Heart left ventricle (tissue), 16 donors: ENCODE data around the gene TLCD1. TPM values are rescaled to one million over a fixed set of nuclear protein-coding genes. Genes with fewer than 3 reads are reported as not detected.
A peak's percentile ranks its signal among the peaks of the same experiment; 100 is the strongest.
"Not testable (repeated sequence)": the region's sequence is repeated elsewhere in the genome, so short reads cannot be mapped to it uniquely, and the experiment has no call there.

ENCODE experiments used
- ATAC-seq, 4 donors: fragments of 200-7000 bp; cut with Tn5 transposase; one replicate each; pipeline ENCODE4 v1.9.1; 2020 to 2022; ENCODE audit warnings: moderate library complexity in 4 of 4, mild to moderate bottlenecking in 3 of 4, moderate number of reproducible peaks in 1 of 4
- DNase-seq, 5 donors: peaks; one replicate each; pipeline ENCODE4 v3.0.0-alpha.2; 2020
- H3K27ac ChIP-seq, 12 donors: fragments of 200-600 bp; sonication (generic) in 4 of 12; one replicate each; pipeline versions ENCODE4 v1.5.0 to v1.8.0; 2016 to 2022; ENCODE audit warnings: mild to moderate bottlenecking in 2 of 12
- H3K27me3 ChIP-seq, 9 donors: fragments of 200-600 bp; sonication (generic) in 2 of 9; one replicate each; pipeline versions ENCODE4 v1.5.1 to v1.8.0; 2016 to 2022; ENCODE audit warnings: mild to moderate bottlenecking in 3 of 9
- H3K36me3 ChIP-seq, 9 donors: fragments of 200-600 bp; sonication (generic) in 2 of 9; one replicate each; pipeline versions ENCODE4 v1.5.0 to v1.8.0; 2018 to 2022; ENCODE audit warnings: mild to moderate bottlenecking in 2 of 9
- H3K4me1 ChIP-seq, 12 donors: fragments of 200-600 bp; sonication (generic) in 4 of 12; one replicate each; pipeline versions ENCODE4 v1.5.0 to v1.8.0; 2016 to 2022; ENCODE audit warnings: mild to moderate bottlenecking in 3 of 12
- H3K4me3 ChIP-seq, 12 donors: fragments of 200-600 bp; sonication (generic) in 4 of 12; one replicate each; pipeline versions ENCODE4 v1.5.0 to v1.8.0; 2017 to 2022; ENCODE audit warnings: mild to moderate bottlenecking in 9 of 12, moderate library complexity in 4 of 12
- H3K9me3 ChIP-seq, 12 donors: fragments of 200-600 bp; sonication (generic) in 4 of 12; one replicate each; pipeline versions ENCODE4 v1.5.0 to v1.8.0; 2016 to 2022; ENCODE audit warnings: mild to moderate bottlenecking in 1 of 12
- POLR2A ChIP-seq, 2 donors: fragments of 450-650 bp; IDR thresholded peaks; one replicate each; pipeline ENCODE4 v1.6.1; 2017; ENCODE audit warnings: antibody characterized with exemption in 2 of 2, mild to moderate bottlenecking in 2 of 2, moderate library complexity in 2 of 2
- WGBS, 4 donors: extraction: QIAGEN DNeasy Blood & Tissue Kit in 2 of 4; methylation state at CpG; one replicate each; pipeline versions ENCODE4 v1.1.5 to v1.1.7; 2013 to 2018; 5-methylcytosine and 5-hydroxymethylcytosine counted together
- intact Hi-C, 10 donors: fragments of 100-400 bp; cut with DNase I; formaldehyde crosslinking; loops; one replicate each; pipeline versions ENCODE4 v1.11.1 to v1.14.2; 2022
- polyA plus RNA-seq, 2 donors: library from polyadenylated mRNA; stranded (reverse); fragments of 200-250 nt; gene quantifications; one replicate each; pipeline ENCODE4 v1.2.3, GENCODE V29; 2013
- total RNA-seq, 9 donors: library from RNA; depleted of rRNA in 2 of 9; stranded (reverse); fragments of >200 nt in 2 of 9; fragmentation: NEBNext Ultra II Directional in 3 of 9; extraction: Animal tissue kit (Norgen Biotek cat#: 25700) in 3 of 9; gene quantifications; one replicate each; pipeline versions ENCODE4 v1.1.0 to v1.2.4, GENCODE V29; 2016 to 2023
- TF ChIP-seq, protein P1 (sequence below), 12 donors: fragments of 200-600 bp; sonication (generic) in 4 of 12; IDR thresholded peaks; one replicate each; pipeline versions ENCODE4 v1.5.0 to v1.8.0; 2018 to 2022; ENCODE audit warnings: antibody characterized with exemption in 12 of 12, mild to moderate bottlenecking in 5 of 12
- donor health status: ischemic (EF 13 %, LVEDD 7.1; RV severe dilation, severe dysfunction).
- donor health status: healthy with polysubstance abuse.
- donor health status: DM: no; HTN: yes; CAD: no.
- donor health status: DM: no; HTN: no; CAD: no.
- donor health status: ischemic (EF 25% LVEDD 6.9; RV normal size, moderate dysfunction).
- donor health status: ischemic (EF 25% LVEDD 5.7; RV mildly dilated, moderate dysfunction).
- donor health status: healthy.
- donor health status: DM: yes; HTN: yes; CAD: no.
- donor health status: ischemic (EF 35%, LVEDD 5.7; RV mildly dilated, moderate dysfunction).
- donor health status: nonischemic (EF 11% LVEDD 7.7; RV severe dilation, severe dysfunction).
- donor health status: DM: yes; HTN: yes; CAD: no.
- donor health status: PGD.
- donor health status: ischemic (EF 29% LVEDD 5.4; RV normal size, mild dysfunction).
- donor health status: nonischemic (EF 23%, LVEDD 6.1; RV moderate dilation, normal function).

TLCD1 gene
- total and polyA plus RNA-seq, 11 donors = 0.52 to 11.7 (median 1.8) TPM

DNA sequence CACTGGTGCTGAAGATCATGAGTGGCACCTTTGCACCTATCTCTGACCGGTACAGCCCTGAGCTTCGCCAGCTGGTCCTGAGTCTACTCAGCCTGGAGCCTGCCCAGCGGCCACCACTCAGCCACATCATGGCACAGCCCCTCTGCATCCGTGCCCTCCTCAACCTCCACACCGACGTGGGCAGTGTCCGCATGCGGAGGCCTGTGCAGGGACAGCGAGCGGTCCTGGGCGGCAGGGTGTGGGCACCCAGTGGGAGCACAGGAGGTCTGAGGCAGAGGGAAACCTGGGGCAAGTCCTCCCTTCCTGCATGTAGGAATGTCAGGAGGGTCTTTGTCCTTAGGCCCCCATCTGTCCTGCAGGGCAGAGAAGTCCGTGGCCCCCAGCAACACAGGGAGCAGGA is 11.3 kb upstream of the TLCD1 start:
- no peaks in the 10 kb centered on the region for H3K27me3 ChIP-seq
- no peaks in the 10 kb centered on the region for H3K36me3 ChIP-seq
- H3K9me3 ChIP-seq = no peaks in the 10 kb centered on the region
- no peak overlapping the region for H3K27ac ChIP-seq
- H3K4me1 ChIP-seq = peaks cover 0 to 8% (median 0%) of the 10 kb centered on the region in 12 donors
- intact Hi-C loops = no loop called here
- ATAC-seq (peak in 1 of 4 donors; percentile 12), DNase-seq (peak in 1 of 5 donors; percentile 24)
- 95 to 98% (median 96%) methylated on average over 6 to 12 of the region's 12 CpGs for WGBS, 4 donors
- no peak for TF ChIP-seq POLR2A (IDR thresholded peaks at IDR 0.05)
- TF ChIP-seq, protein P1, sequence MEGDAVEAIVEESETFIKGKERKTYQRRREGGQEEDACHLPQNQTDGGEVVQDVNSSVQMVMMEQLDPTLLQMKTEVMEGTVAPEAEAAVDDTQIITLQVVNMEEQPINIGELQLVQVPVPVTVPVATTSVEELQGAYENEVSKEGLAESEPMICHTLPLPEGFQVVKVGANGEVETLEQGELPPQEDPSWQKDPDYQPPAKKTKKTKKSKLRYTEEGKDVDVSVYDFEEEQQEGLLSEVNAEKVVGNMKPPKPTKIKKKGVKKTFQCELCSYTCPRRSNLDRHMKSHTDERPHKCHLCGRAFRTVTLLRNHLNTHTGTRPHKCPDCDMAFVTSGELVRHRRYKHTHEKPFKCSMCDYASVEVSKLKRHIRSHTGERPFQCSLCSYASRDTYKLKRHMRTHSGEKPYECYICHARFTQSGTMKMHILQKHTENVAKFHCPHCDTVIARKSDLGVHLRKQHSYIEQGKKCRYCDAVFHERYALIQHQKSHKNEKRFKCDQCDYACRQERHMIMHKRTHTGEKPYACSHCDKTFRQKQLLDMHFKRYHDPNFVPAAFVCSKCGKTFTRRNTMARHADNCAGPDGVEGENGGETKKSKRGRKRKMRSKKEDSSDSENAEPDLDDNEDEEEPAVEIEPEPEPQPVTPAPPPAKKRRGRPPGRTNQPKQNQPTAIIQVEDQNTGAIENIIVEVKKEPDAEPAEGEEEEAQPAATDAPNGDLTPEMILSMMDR (IDR thresholded peaks at IDR 0.05) = no peak
- no peak overlapping the region for H3K4me3 ChIP-seq

DNA sequence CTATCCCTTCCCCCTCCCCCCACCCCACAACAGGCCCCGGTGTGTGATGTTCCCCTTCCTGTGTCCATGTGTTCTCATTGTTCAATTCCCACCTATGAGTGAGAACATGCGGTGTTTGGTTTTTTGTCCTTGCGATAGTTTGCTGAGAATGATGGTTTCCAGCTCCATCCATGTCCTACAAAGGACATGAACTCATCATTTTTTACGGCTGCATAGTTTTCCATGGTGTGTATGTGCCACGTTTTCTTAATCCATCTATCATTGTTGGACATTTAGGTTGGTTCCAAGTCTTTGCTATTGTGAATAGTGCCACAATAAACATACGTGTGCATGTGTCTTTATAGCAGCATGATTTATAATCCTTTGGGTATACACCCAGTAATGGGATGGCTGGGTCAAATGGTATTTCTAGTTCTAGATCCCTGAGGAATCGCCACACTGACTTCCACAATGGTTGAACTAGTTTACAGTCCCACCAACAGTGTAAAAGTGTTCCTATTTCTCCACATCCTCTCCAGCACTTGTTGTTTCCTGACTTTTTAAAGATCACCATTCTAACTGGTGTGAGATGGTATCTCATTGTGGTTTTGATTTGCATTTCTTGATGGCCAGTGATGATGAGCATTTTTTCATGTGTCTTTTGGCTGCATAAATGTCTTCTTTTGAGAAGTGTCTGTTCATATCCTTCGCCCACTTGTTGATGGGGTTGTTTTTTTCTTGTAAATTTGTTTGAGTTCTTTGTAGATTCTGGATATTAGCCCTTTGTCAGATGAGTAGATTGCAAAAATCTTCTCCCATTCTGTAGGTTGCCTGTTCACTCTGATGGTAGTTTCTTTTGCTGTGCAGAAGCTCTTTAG is 10.1 kb upstream of the TLCD1 start:
- H3K27me3 ChIP-seq, ATAC-seq, H3K27ac ChIP-seq, H3K36me3 ChIP-seq, H3K9me3 ChIP-seq, H3K4me3 ChIP-seq, intact Hi-C loops, DNase-seq, H3K4me1 ChIP-seq: not testable (repeated sequence)
- 95 to 97% (median 95%) methylated on average over 5 to 8 of the region's 8 CpGs for WGBS, 4 donors

GRCh38 chr17:28735242-28735722 is 9.2 kb upstream of the TLCD1 start:
- ATAC-seq (no peak), DNase-seq (peak in 1 of 5 donors; percentile 23)
- intact Hi-C loops = no loop called here
- 81 to 91% (median 84%) methylated on average over 5 of the region's 5 CpGs for WGBS, 4 donors
- no peak overlapping the region for H3K27ac ChIP-seq
- H3K27me3 ChIP-seq = no peaks in the 10 kb centered on the region
- H3K4me3 ChIP-seq = no peak overlapping the region
- TF ChIP-seq, protein P1 (IDR thresholded peaks at IDR 0.05) = no peak
- TF ChIP-seq POLR2A (IDR thresholded peaks at IDR 0.05) = no peak
- no peaks in the 10 kb centered on the region for H3K4me1 ChIP-seq
- H3K9me3 ChIP-seq = no peaks in the 10 kb centered on the region
- no peaks in the 10 kb centered on the region for H3K36me3 ChIP-seq

DNA sequence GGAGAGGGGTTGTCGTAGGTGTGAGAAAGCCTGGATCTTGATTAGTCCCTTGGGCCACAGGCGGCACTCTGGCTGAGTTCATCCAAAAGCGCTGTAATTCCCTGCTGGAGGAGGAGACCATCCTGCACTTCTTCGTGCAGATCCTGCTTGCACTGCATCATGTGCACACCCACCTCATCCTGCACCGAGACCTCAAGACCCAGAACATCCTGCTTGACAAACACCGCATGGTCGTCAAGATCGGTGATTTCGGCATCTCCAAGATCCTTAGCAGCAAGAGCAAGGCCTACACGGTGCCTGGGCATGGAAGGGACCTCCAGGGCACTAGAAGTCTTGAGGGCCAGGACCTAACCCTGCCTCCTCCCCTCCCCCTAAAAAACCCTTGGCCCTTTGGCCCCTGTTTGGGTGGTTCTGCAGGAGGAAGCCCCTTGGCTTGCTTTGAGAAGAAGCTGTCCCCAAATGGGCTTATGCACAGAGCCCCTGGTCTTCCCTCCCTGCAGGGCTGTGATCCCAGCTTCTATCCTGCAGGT is 8.7 kb upstream of the TLCD1 start:
- TF ChIP-seq, protein P1 (IDR thresholded peaks at IDR 0.05) = no peak
- TF ChIP-seq POLR2A (IDR thresholded peaks at IDR 0.05) = no peak
- DNase-seq (peak in 2 of 5 donors; percentile 14 to 23), ATAC-seq (no peak)
- Histone ChIP-seq H3K27me3 (no peaks in the 10 kb centered on the region), H3K9me3 (no peaks in the 10 kb centered on the region), H3K36me3 (no peaks in the 10 kb centered on the region), H3K27ac (no peak overlapping the region), H3K4me1 (no peaks in the 10 kb centered on the region), H3K4me3 (no peak overlapping the region)
- intact Hi-C loops = no loop called here
- 78 to 89% (median 84%) methylated on average over 6 to 10 of the region's 10 CpGs for WGBS, 4 donors
